SU-DHL-6 (cell line): ENCODE data around the gene ECHS1.

Experiments used
- H2AFZ ChIP-seq: fragments of 200-600 bp; sonication (generic); 2 replicates; pipeline ENCODE4 v1.6.1; 2014; ENCODE audit warnings: low read depth, mild to moderate bottlenecking, moderate library complexity, mixed read lengths, antibody characterized with exemption, low read length; ENCODE audit not compliant: severe bottlenecking
- H3F3A ChIP-seq: fragments of 200-600 bp; shearing (Covaris generic); 2 replicates; pipeline ENCODE4 v1.6.0; 2016; ENCODE audit warnings: antibody characterized with exemption, mild to moderate bottlenecking; ENCODE audit not compliant: insufficient read depth
- H3K27ac ChIP-seq: fragments of 200-600 bp; sonication (generic); 2 replicates; pipeline ENCODE4 v1.5.1; 2016; ENCODE audit warnings: low read depth, mild to moderate bottlenecking, low read length, moderate library complexity, mixed read lengths
- H3K27me3 ChIP-seq: fragments of 200-600 bp; sonication (generic), shearing (Covaris generic); 2 replicates; pipeline ENCODE4 v1.6.0; 2014; ENCODE audit warnings: mild to moderate bottlenecking, low read length
- H3K36me3 ChIP-seq: fragments of 200-600 bp; sonication (generic); 2 replicates; pipeline ENCODE4 v1.6.1; 2014; ENCODE audit warnings: mild to moderate bottlenecking, low read length, mixed read lengths
- H3K4me2 ChIP-seq: fragments of 300-600, 200-600 bp; shearing (Covaris generic), sonication (generic); 2 replicates; pipeline ENCODE4 v1.6.0; 2014; ENCODE audit warnings: low read length, low read depth, mild to moderate bottlenecking; ENCODE audit not compliant: poor library complexity, severe bottlenecking
- H3K4me3 ChIP-seq: fragments of 200-600 bp; sonication (generic); 2 replicates; pipeline ENCODE4 v1.5.1; 2014; ENCODE audit warnings: antibody characterized with exemption, low read length, mild to moderate bottlenecking, mixed read lengths; ENCODE audit not compliant: insufficient read depth, poor library complexity, severe bottlenecking
- H3K79me2 ChIP-seq: fragments of 200-600 bp; sonication (generic); 2 replicates; pipeline ENCODE4 v1.6.1; 2014; ENCODE audit warnings: mild to moderate bottlenecking, low read length, moderate library complexity; ENCODE audit not compliant: insufficient read depth
- H3K9ac ChIP-seq: fragments of 200-600 bp; sonication (generic); 2 replicates; pipeline ENCODE4 v1.7.0; 2014; ENCODE audit warnings: mild to moderate bottlenecking, low read length
- H3K9me2 ChIP-seq: fragments of 200-600 bp; sonication (generic); replicated peaks from 2 replicates; pipeline ENCODE4 v1.6.1; 2014; ENCODE audit warnings: low read length; ENCODE audit not compliant: insufficient read depth
- H3K9me3 ChIP-seq: fragments of 200-600 bp; sonication (generic); 2 replicates; pipeline ENCODE4 v1.6.1; 2014; ENCODE audit warnings: low read length, mixed read lengths; ENCODE audit not compliant: insufficient read depth
- H4K20me1 ChIP-seq: fragments of 200-600 bp; sonication (generic); 2 replicates; pipeline ENCODE4 v1.6.1; 2014; ENCODE audit warnings: low read depth, mild to moderate bottlenecking, antibody characterized with exemption, low read length, moderate library complexity, mixed read lengths
- CTCF ChIP-seq: fragments of 200-600 bp; sonication (generic); IDR thresholded peaks from one replicate; pipeline ENCODE4 v1.5.1; 2017; ENCODE audit warnings: antibody characterized with exemption, mild to moderate bottlenecking, low read length, moderate library complexity; ENCODE audit not compliant: insufficient read depth, poor library complexity, severe bottlenecking
- EZH2phosphoT487 ChIP-seq: fragments of 200-600 bp; sonication (generic), shearing (Covaris generic); conservative IDR thresholded peaks from 2 replicates; pipeline ENCODE4 v1.6.1; 2018; ENCODE audit warnings: mild to moderate bottlenecking, antibody characterized with exemption, low read length, moderate library complexity, mixed read lengths

The ECHS1 gene

DNA sequence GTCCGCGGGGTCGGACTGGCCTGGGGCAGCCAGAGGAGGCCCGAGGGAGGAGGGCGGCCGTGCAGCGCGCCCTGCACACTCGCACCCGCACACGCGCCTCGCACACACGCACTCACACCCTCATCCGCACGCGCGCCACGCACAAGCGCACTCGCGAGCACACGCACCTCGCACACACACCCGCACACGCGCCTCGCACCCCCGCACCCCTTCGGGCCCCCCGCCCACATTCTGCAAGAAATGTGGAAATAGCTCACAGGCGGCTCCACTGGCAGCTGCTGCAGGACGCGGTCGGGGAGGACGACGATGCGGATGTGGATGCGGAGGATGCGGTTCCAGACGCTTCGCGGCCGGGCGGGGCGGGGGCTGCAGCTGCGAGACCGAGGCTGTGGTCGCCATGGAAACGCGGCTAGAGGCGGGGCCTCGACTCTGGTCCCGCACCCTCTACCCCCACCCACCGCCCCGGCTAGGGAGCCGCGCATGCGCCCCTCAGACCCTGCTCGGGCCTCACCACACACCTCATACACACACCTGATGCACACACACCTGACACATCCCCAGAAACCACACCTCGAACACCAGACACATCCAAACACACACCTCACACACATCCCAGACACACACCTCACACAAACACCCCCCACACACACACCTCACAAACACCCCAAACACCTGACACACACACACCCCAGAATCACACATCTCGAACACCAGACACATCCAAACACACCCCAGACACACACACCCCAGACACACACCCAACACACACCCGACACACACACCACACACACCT, 36.4 kb downstream of the ECHS1 start, which contains the start of gene CALY:
Gene CALY, minus strand, starts transcription at position 320 of the 793 bp plus-strand sequence. CDS start 7,907 bp downstream, outside the sequence.
- H3K27me3 ChIP-seq: no peaks in the 10 kb centered on the region
- H3K36me3 ChIP-seq: no peaks in the 10 kb centered on the region
- no peak within 1 kb of the TSS for H3K4me2 ChIP-seq
- H2AFZ ChIP-seq: no peak within 1 kb of the TSS
- H4K20me1 ChIP-seq: no peaks in the 10 kb centered on the region
- no peak within 1 kb of the TSS for H3K9ac ChIP-seq
- H3K79me2 ChIP-seq: no peaks in the 10 kb centered on the region
- H3F3A ChIP-seq: no peaks in the 10 kb centered on the region
- TF ChIP-seq EZH2phosphoT487: no peak
- TF ChIP-seq CTCF: no peak
- H3K27ac ChIP-seq: no peak within 1 kb of the TSS
- H3K9me2 ChIP-seq: no peaks in the 10 kb centered on the region
- H3K4me3 ChIP-seq: no peak within 1 kb of the TSS
- H3K9me3 ChIP-seq: no peaks in the 10 kb centered on the region; the same call in 1 of the 2 replicates

GRCh38 chr10:133336118-133336576, 37.0 kb downstream of the ECHS1 start:
- H3K4me3 ChIP-seq: no peak overlapping the region
- TF ChIP-seq CTCF (no peak), EZH2phosphoT487 (no peak)
- no peaks in the 10 kb centered on the region; the same call in 1 of the 2 replicates for H3K9me3 ChIP-seq
- H3K79me2 ChIP-seq: no peaks in the 10 kb centered on the region
- no peaks in the 10 kb centered on the region for H3K36me3 ChIP-seq
- H3K9ac ChIP-seq: no peak overlapping the region
- H3K9me2 ChIP-seq: no peaks in the 10 kb centered on the region
- H3F3A ChIP-seq: no peaks in the 10 kb centered on the region
- no peak overlapping the region for H2AFZ ChIP-seq
- no peaks in the 10 kb centered on the region for H3K27me3 ChIP-seq
- H3K4me2 ChIP-seq: no peak overlapping the region
- H4K20me1 ChIP-seq: no peaks in the 10 kb centered on the region
- no peak overlapping the region for H3K27ac ChIP-seq

DNA sequence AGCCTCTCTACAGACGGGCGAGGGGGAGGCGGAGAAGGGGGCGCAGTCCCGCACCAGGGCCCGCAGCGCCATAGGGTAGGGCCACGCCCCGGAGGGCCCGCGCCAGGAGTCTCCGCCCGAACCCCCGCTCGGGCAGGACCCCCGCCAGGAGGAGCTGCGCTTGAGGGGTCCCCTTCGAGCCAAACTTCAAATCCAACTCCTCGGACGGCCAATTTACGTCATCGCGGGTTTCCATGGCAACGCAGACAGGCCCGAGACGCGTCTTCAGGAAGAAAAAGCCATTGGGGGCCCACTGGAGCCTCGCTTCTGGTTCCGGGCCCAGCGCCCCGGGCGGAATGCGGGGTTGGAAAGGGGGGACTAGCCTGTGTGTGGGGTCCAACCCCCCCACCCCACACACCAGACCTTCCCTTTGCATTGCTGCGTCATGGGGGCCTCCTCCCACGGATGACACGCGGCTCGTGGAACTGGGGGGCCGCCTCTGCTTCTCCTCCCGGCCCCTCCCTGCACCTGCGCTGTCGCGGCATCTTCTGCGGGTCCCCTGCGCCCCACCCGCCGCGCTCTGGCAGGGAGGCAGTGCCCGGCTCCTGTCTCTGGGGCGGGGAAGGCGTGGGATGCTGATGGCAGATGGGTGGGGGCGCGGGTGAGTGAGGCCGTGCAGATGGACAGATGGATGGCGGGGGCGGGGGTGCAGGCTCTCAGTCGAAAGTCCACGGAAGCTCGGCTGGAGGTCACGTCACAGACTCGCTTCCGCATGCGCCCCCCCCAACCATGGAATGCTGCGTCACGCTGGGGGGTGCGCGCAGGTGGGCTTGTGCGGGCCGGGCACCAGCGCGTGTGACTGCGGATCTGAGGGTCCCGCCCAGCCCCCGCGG, 37.7 kb downstream of the ECHS1 start:
- Histone ChIP-seq H3K79me2 (no peaks in the 10 kb centered on the region), H3K4me3 (no peak overlapping the region), H4K20me1 (no peaks in the 10 kb centered on the region), H3K9me2 (no peaks in the 10 kb centered on the region), H3K4me2 (no peak overlapping the region), H3K27ac (no peak overlapping the region), H2AFZ (no peak overlapping the region), H3K9me3 (no peaks in the 10 kb centered on the region; the same call in 1 of the 2 replicates), H3K9ac (no peak overlapping the region), H3K36me3 (no peaks in the 10 kb centered on the region), H3F3A (no peaks in the 10 kb centered on the region), H3K27me3 (no peaks in the 10 kb centered on the region)
- TF ChIP-seq CTCF (no peak), EZH2phosphoT487 (no peak)
